Right lobe of liver (tissue), 6 donors: Measurements from ENCODE around the gene TSPAN9. TPM values are rescaled to one million over a fixed set of nuclear protein-coding genes. Genes with fewer than 3 reads are reported as not detected.

Source experiments
- ATAC-seq, 4 donors: fragments of 200-7000 bp; cut with Tn5 transposase; one replicate each; pipeline ENCODE4 v1.9.1; 2020; ENCODE audit warnings: mild to moderate bottlenecking in 4 of 4, moderate library complexity in 4 of 4
- DNase-seq, 3 donors: peaks; one replicate each; pipeline ENCODE4 v3.0.0-alpha.2; 2020
- H3K27ac ChIP-seq, 3 donors: fragments of 200-600 bp; one replicate each; pipeline ENCODE4 v1.8.0; 2022
- H3K27me3 ChIP-seq, 2 donors: fragments of 200-600 bp; one replicate each; pipeline ENCODE4 v1.8.0; 2022
- H3K36me3 ChIP-seq, 4 donors: fragments of 200-600 bp; sonication (generic) in 1 of 4; one replicate each; pipeline versions ENCODE4 v1.5.1 to v1.8.0; 2017 to 2022; ENCODE audit warnings: control low read depth in 1 of 4
- H3K4me1 ChIP-seq, 4 donors: fragments of 200-600 bp; sonication (generic) in 1 of 4; one replicate each; pipeline versions ENCODE4 v1.5.1 to v1.8.0; 2017 to 2022; ENCODE audit warnings: control low read depth in 1 of 4
- H3K4me3 ChIP-seq, 3 donors: fragments of 200-600 bp; one replicate each; pipeline ENCODE4 v1.8.0; 2022
- H3K9me3 ChIP-seq, 4 donors: fragments of 200-600 bp; sonication (generic) in 1 of 4; one replicate each; pipeline versions ENCODE4 v1.5.1 to v1.8.0; 2017 to 2022; ENCODE audit warnings: control low read depth in 1 of 4
- POLR2A ChIP-seq: fragments of 450-650 bp; IDR thresholded peaks from one replicate; pipeline ENCODE4 v1.6.1; 2017; ENCODE audit warnings: antibody characterized with exemption, mild to moderate bottlenecking
- WGBS: methylation state at CpG from one replicate; pipeline ENCODE4 v1.1.6; 2018; ENCODE audit warnings: low coverage, low lambda C conversion rate; ENCODE audit not compliant: insufficient coverage; ENCODE audit errors: missing lambda C conversion rate; 5-methylcytosine and 5-hydroxymethylcytosine counted together
- intact Hi-C, 2 donors: fragments of 100-400 bp; cut with DNase I; formaldehyde crosslinking; loops; one replicate each; pipeline versions ENCODE4 v1.11.2 to v1.14.1; 2022
- total RNA-seq, 6 experiments: library from RNA; depleted of rRNA in 2 of 6; stranded (reverse); fragments of >200 nt in 2 of 6; fragmentation: NEBNext Ultra II Directional in 3 of 6; extraction: Animal tissue kit (Norgen Biotek cat#: 25700) in 3 of 6; gene quantifications; one replicate each; pipeline versions ENCODE4 v1.1.0 to v1.2.4, GENCODE V29; 2016 to 2023
- TF ChIP-seq, protein P1 (sequence below), 4 donors: fragments of 200-600 bp in 3 of 4; fragments of 450-650 bp in 1 of 4; IDR thresholded peaks; one replicate each; pipeline versions ENCODE4 v1.5.1 to v1.8.0; 2016 to 2022; ENCODE audit warnings: antibody characterized with exemption in 4 of 4, mild to moderate bottlenecking in 2 of 4
- donor health status: DM: no; HTN: yes; CAD: no.
- donor health status: DM: no; HTN: no; CAD: no.
- donor health status: DM: no; HTN: no; CAD: no.
- donor health status: DM: no; HTN: yes; CAD: no.
- donor health status: DM: no; HTN: yes; CAD: no.

The TSPAN9 gene
- total RNA-seq, 6 experiments from 2014 or later = 23.7 to 53.2 (median 39.8) TPM

DNA sequence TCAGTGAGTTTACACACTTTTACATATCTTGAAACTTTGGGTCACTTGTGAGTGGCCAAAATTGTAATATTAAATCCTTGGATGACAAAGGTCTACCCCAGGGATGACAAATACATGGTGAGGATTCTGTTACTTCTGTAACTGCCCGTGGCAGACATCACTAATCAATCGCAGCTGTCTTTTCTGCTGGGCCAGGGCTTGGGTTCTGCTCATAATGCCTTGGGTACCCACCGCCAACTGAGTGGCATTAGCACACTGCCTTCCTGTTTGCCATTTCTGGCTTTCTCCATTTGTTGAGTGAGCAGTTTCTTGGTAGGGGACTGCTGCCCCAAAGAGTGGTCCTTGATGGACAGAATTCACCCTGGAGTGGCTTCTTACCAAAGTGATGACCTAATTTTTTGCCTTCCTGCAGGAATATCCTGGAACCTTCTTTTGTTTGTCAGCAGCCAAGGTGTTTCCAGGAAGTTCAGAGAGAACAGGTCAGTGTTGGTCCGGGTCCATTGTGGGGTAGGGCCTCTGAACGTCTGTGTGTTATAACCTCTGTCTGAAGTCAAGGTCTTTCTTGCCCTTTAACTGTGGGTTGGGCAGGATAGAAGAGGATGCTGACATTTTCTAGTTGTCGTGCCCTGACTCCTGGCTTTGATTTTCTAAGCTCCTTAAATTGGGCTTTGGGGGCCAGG is 6.2 kb downstream of the TSPAN9 start:
- TF ChIP-seq, protein P1, sequence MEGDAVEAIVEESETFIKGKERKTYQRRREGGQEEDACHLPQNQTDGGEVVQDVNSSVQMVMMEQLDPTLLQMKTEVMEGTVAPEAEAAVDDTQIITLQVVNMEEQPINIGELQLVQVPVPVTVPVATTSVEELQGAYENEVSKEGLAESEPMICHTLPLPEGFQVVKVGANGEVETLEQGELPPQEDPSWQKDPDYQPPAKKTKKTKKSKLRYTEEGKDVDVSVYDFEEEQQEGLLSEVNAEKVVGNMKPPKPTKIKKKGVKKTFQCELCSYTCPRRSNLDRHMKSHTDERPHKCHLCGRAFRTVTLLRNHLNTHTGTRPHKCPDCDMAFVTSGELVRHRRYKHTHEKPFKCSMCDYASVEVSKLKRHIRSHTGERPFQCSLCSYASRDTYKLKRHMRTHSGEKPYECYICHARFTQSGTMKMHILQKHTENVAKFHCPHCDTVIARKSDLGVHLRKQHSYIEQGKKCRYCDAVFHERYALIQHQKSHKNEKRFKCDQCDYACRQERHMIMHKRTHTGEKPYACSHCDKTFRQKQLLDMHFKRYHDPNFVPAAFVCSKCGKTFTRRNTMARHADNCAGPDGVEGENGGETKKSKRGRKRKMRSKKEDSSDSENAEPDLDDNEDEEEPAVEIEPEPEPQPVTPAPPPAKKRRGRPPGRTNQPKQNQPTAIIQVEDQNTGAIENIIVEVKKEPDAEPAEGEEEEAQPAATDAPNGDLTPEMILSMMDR (IDR thresholded peaks at IDR 0.05) = no peak
- Histone ChIP-seq H3K36me3 (no peaks in the 10 kb centered on the region), H3K4me3 (no peak overlapping the region), H3K4me1 (peaks cover 0 to 84% (median 12%) of the 10 kb centered on the region in 4 donors), H3K9me3 (no peaks in the 10 kb centered on the region), H3K27ac (peak overlapping the region; percentile 83 to 93 (median 85)), H3K27me3 (no peaks in the 10 kb centered on the region)
- WGBS = 26% methylated on average over 4 of the region's 6 CpGs
- intact Hi-C loops = no loop called here
- DNase-seq (no peak), ATAC-seq (peak in 2 of 4 donors; percentile 0 to 22)

DNA sequence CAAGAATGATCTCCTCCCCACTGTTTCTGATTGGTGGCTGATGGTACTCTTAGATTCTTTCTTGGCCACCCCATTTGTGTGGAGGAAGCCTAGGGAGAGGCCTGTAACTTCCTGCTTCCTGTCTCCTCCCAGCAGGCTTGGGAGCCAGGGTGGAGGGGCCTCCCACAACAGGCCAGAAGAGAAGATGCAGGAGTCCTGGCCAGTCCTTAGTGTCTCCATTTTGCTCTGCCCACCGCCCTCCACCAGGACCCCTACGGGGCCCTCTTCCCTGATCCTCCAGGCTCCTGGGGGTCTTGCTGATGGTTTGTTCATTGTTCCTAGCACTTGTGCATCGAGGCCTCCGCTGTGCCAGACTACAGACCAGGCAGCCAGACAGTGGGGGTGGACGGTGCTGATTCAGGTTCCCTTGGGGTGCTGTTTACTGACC is 6.8 kb downstream of the TSPAN9 start:
- Histone ChIP-seq H3K36me3 (no peaks in the 10 kb centered on the region), H3K4me3 (peak overlapping the region in 2 of 3 donors; percentile 44 to 60), H3K4me1 (peaks cover 0 to 80% (median 12%) of the 10 kb centered on the region in 4 donors), H3K27ac (peak overlapping the region; percentile 83 to 93 (median 85)), H3K9me3 (no peaks in the 10 kb centered on the region), H3K27me3 (no peaks in the 10 kb centered on the region)
- WGBS = 54% methylated on average over 5 of the region's 5 CpGs
- no peak for TF ChIP-seq POLR2A
- TF ChIP-seq, protein P1 (IDR thresholded peaks at IDR 0.05) = no peak
- intact Hi-C loops = no loop called here
- ATAC-seq (peak; percentile 8 to 27 (median 16)), DNase-seq (peak in 1 of 3 donors; percentile 64)

DNA sequence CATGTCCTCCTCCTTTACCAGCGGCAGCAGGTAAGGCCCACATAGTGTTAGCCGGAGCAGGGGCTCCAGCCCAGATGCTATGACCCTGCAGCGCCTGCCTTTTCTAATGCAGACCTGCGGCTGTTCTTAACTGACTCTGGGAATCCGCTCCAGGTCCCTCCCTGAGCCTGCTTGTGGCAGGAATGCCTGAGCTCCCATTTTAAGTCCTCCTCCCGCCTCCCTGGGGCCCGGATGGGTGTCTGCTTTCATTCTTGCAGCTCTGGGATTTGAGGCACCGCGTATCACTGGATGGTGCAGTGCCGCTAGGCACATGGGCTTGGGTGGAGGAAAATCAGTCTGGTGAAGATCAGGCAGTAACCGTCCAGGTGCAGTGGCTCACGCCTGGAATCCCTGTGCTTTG is 7.6 kb downstream of the TSPAN9 start:
- H3K9me3 ChIP-seq = no peaks in the 10 kb centered on the region
- intact Hi-C loops = no loop called here
- H3K27me3 ChIP-seq = no peaks in the 10 kb centered on the region
- peaks cover 0 to 76% (median 12%) of the 10 kb centered on the region in 4 donors for H3K4me1 ChIP-seq
- H3K27ac ChIP-seq = peak overlapping the region; percentile 83 to 93 (median 85)
- H3K36me3 ChIP-seq = no peaks in the 10 kb centered on the region
- peak; percentile 0 to 19 (median 5) for ATAC-seq
- WGBS = 20% methylated on average over 6 of the region's 12 CpGs
- peak overlapping the region; percentile 26 to 60 (median 44) for H3K4me3 ChIP-seq
- no peak for TF ChIP-seq POLR2A
- TF ChIP-seq, protein P1 (IDR thresholded peaks at IDR 0.05) = no peak
- DNase-seq = no peak

DNA sequence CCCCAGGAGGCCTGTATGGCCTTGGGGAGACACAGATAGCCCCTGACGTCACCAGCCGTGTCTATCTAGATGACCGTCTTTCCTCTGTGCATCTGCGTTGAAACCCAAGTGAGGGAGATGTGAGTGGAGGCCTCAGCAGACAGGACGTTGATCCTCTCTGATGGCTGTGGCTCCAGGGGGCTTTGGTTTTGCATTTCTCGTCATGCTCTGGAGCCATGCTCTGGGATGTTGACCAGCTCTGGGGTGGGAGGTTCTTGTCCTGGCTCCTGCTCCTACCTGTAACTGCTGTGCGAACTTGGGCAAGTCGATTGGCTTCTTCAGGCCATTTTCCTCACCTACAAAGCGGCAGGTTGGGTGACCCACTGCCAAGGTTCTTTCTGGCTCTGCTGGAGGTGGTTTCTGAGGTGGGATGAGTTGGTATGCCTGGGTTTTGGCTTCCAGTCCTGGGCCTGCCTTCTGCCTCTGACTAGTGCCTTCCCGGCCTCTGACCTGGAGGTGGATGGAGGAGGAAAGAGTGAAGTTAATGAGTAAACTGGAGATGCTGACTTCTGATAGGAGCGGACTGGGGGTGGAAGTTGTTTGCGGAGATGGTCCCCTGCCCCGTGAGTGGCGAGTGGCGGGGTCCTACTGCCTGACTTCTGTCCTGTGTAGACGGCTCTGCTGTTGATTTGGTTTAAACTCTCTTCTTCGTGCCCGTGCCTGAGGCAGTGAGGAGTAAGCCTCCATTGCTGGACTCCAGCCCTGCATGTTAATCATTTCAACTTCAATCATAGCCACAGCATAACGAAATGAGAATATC is 8.4 kb downstream of the TSPAN9 start:
- TF ChIP-seq POLR2A = peak; percentile 76
- TF ChIP-seq, protein P1 (IDR thresholded peaks at IDR 0.05) = no peak
- Histone ChIP-seq H3K27me3 (no peaks in the 10 kb centered on the region), H3K9me3 (no peaks in the 10 kb centered on the region), H3K27ac (peak overlapping the region; percentile 83 to 93 (median 85)), H3K36me3 (no peaks in the 10 kb centered on the region), H3K4me1 (peaks cover 0 to 79% (median 14%) of the 10 kb centered on the region in 4 donors), H3K4me3 (peak overlapping the region; percentile 26 to 60 (median 44))
- intact Hi-C loops = no loop called here
- WGBS = 22% methylated on average over 12 of the region's 19 CpGs
- peak; percentile 79 to 92 (median 88) for DNase-seq
- ATAC-seq = peak; percentile 79 to 85 (median 82)
